Ureter (tissue), 1 donor: Measurements from ENCODE around the gene SERTAD2. TPM values are rescaled to one million over a fixed set of nuclear protein-coding genes. Genes with fewer than 3 reads are reported as not detected.

Experiments used
- DNase-seq: peaks from one replicate; pipeline ENCODE4 v3.0.0-alpha.2; 2020; ENCODE audit warnings: low spot score
- total RNA-seq: library from RNA; stranded (reverse); gene quantifications from one replicate; pipeline ENCODE4 v1.2.4, GENCODE V29; 2023
- donor health status: DM: yes; HTN: yes; CAD: no.

SERTAD2 gene
- total RNA-seq, 1 donor from 2014 or later = 23.1 TPM

DNA sequence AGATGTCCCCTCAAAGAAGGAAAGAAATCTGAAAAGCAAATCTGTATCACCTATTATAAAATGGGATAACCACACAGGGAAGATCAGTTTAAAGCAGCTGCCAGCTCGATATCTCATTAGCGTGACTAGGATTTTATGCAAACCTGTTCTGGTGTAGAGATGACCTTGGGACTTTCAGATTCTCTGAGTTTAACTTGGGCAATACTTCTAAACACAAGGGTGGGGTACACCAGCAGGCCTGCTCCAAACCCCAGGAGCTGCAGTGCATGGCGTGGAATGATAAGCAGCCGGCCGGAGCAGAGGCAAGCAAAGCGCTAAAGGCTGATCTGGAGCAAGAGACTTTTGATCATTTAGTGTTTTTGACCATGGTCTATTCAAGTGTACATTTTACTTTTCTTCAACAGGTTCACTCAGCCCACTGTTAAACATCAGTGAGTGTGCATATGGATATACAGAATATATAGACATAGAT is 4.7 kb downstream of the SERTAD2 start:
- no peak for DNase-seq

DNA sequence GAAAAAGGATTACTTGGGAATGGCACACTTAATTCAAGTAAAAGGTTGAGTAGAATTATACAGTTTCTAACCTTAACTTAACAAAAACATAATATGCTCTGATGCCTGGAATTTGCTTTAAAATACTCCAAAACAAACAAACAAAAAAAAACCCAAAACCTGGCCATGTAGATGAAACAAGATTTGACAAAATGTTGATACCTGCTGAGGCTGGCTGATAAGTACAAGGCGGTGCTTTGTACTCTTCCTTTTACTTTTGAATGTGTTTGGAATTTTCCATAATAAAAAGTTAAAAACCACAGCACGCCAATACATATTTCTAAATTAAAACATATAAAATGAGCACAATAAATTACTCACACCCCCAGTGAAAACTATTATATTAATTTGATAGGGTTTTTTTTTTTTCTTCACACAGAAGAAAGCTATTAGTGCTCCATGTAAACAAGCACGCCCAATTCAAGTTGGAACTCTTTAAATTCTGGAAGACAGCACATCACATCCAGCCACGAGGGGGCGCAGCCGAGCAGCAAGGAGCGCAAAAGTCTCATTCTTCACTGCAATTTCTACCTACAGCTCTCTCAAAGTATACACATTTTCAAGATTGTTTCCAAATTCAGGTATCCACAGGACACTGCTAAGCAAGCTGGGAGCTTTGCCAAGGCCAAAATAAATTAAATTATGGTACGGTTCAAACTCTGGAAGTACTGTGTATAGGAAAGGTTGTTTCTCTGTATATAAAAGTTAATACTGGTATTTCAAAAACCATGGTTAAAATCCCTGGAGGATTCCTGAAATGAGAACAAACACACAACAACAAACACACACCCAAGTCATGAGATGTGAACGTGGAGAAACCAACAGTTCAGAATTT is 7.5 kb downstream of the SERTAD2 start:
- peak; percentile 91 for DNase-seq

DNA sequence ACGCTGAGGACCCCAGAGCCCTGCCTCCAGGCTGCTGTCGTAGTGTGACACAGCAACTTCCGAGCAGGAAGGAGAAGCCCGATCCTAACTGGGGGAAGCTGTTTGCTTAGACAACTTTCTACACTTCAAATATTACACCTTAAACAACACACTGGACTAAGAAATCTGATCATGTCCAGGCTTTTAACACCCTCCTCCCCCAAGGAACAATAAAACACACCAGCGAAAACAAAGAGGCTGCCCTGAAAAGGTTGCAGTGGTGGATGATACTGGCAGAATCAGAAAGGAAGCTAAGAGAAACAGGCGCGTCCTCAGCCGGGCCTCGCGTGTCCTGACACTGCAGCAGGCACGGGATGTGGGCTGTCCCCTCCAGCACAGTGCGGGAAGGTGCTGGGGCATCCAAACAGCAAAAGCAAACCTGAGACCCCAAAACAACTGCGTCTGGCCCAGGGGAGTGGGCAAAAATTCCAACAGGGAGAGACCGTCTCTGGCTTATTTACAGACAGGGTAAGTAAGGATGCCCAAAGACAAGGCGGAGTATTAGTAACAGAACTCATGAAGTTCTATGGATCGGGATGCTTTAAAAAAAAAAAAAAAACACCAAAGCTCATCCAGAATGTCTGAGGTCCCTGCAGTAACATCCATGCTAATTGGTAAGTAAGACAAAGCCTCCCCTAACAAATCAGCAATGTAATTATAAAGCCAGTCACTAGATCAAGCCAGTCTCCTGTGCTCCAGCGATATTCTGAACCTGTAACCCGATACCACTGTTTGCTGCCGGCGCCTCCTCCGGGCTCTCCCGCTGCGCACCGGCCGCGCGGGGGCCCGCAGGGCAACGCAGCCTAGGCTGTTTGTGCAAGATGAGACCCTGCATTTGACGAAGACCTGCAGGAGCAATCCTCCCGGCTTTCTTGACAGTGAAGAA is 9.0 kb downstream of the SERTAD2 start:
- peak; percentile 74 for DNase-seq

DNA sequence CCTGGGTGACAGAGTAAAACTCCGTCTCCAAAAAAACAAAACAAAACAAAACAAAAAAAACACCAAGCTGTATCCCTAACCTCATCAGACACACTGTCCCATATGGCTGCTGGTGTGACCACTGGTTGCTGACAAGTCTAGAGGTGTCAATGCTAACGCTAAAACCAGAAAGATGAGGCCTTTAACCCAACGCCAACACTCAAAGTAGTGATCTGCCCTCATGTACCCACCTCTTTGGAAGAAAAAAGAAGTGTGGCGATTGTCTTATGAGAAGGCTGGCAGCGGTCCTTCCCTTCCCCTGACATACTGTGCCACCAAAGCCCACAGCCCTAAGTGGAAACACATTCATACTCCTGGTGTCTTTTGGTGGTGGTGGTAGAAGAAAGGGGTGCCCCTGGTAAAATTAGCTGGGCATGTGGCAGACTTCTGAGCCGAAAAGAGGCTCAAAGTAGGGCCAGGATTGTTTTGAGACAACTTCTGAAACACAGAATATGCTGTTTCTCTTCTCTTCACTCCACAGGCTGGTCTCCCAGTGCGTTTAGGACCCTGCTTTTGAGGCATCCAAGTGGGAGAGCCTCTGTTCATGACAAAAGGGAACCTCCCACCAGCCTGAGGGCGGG is 9.8 kb downstream of the SERTAD2 start:
- DNase-seq = no peak

GRCh38 chr2:64641599-64641998 is 12.1 kb downstream of the SERTAD2 start:
- no peak for DNase-seq

- DNase-seq = no peak
Observed at GRCh38 chr2:64640153-64641044, 13.3 kb downstream of the SERTAD2 start.

DNA sequence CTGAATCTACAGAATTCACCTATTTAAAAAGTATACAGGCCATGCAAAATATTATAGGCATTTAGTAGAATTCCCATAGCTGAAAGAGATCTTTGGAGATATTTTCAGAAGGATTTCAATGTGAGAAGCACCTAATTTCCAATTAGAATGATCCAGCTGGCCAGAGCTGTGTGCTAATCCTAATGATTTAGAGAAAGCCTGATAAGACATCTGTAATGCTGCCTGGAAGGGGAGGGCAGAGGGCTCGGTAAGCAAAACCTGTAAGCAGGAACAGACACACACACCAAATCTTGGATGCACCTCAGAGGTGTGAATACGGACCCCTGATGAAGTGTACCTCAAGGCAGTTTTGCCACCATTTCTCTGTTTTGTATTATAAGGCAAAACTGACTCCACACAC is 14.0 kb downstream of the SERTAD2 start:
- DNase-seq = no peak

DNA sequence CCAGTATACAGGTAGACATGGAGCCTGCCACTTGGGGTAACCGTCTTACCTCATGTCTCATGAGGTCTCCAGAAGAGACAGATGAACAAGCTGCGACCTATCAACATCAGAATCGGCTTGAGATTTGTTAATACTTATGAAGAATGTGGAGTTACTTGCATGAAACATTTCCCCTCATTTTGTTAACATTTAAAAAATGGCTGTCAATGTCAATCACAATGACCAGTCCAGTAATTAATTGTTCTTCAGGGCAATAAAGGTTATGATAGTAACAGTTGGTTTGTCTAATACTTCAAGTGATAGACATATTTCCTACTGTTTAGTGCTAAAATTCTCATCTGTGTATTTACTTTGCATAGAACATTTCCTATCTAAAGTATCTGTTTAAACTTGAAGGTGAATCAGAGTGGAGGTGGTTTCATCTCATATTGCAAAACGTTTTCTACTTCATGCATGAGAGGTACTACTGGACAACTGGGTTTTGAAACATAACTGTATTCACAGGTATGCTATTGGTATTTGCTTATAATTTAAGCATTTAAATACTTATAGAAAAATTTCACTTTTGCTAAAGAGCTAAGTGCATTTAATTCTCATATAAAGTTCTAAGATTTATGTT is 15.1 kb downstream of the SERTAD2 start:
- DNase-seq = no peak

- no peak for DNase-seq
Observed at GRCh38 chr2:64637931-64638330, 15.8 kb downstream of the SERTAD2 start.

- DNase-seq = no peak
Observed at GRCh38 chr2:64637000-64637635, 16.6 kb downstream of the SERTAD2 start.

DNA sequence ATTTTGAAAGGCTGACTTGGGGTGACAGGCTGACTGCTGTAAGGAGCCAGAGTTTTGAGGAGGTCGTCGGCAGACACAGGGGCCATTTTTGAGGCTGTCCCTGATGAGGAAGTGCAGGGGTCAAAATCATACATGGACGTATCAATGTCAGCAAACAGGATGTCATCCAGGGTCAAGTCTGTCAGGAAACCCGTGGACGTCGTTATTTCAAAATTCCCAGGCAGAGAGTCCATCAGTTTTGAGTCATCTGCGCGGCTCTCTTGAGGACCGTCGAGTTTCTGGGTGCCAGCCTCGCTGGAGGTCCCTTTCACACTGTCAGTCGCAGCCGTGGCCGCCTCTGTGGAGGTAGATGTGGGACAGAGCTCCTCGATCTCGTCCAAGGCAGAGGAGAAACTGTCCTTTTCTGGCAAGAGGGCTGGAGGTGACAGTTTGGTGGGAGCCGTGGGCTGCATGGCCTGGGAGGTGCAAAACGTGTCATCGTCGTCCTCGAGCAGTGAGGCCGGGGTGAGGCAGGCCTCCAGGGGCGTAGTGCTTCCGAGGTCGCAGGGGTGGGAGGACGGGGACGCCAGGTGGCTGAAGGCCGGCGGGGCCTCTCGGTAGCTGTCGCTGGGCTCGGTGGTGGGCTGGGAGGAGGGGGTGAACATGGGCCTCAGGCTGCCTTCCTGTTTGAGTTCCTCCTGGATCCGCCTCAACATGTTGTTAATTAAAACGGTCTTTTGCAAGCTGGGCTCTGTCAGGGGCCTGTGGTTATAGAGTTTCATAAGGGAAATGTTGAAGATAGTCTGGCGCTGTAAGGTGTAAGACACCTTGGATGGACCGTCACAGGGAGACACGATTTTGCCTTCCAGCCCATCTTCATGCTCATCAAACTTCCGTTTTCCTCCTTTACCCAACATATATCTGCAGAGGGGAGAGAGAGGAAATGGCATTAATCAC is 17.5 kb downstream of the SERTAD2 start:
- DNase-seq = no peak

- peak; percentile 42 for DNase-seq
Observed at GRCh38 chr2:64634345-64635267, 19.1 kb downstream of the SERTAD2 start.

GRCh38 chr2:64632835-64633819 is 20.6 kb downstream of the SERTAD2 start:
- DNase-seq = peak; percentile 24

GRCh38 chr2:64631771-64632170 is 21.9 kb downstream of the SERTAD2 start:
- peak; percentile 14 for DNase-seq

DNA sequence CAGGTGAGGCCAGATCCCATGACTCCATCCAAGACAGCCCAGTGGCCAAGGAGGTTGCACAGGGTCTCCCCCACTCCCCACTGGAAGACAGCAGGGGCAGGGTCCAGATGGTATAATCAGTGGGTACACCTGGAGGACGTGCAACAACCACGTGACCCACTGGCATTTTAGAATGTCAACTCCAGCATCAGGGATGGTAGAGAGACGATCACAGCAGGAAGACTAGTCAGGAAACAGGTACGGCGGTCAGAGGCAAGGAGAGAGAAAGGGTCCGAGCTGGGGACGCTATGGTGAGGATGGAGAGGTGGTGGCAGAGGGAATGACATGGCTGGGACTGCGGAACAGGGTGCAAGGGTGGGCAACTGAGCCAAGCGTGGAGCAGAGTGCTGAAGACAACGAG is 23.0 kb downstream of the SERTAD2 start:
- DNase-seq = no peak

DNA sequence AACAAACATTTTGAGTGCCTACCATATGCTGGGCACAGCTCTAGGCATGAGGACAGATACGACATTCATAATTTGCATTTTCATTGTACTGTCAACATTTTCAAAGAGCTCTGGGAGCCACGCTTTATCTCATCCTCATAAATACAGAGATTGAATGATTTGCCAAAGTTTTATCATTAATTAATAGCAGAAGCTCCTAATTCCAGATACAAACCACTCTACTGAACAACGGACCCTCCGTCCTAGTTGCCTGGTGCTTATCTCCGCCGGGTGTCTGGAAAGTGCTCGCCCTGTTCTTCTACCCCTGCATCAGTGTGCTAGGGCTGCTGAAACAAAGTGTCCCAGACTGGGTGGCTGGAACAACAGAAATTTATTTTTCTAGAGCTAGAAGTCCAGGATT is 23.8 kb downstream of the SERTAD2 start:
- DNase-seq = no peak
